GM19043 (cell line): Measurements from ENCODE around the gene NTMT1.
A peak's percentile ranks its signal among the peaks of the same experiment; 100 is the strongest.
"Not testable (repeated sequence)": the region's sequence is repeated elsewhere in the genome, so short reads cannot be mapped to it uniquely, and the experiment has no call there.

Experiments used
- ATAC-seq: cut with Tn5 transposase; IDR thresholded peaks from one replicate; pipeline ENCODE4 v1.9.1; 2021; ENCODE audit warnings: low read depth; ENCODE audit not compliant: unreplicated experiment

Gene NTMT1

GRCh38 chr9:129626079-129626624 is at the start of gene NTMT1:
NTMT1 (plus strand) TSS chr9:129626163; CDS start chr9:129632704, 6,541 bp downstream.
- ATAC-seq, result peak; percentile 54

- no peak for ATAC-seq
Measured at GRCh38 chr9:129576546-129577543, 49.1 kb upstream of the NTMT1 start.

GRCh38 chr9:129579294-129579693 is 46.7 kb upstream of the NTMT1 start:
- no peak for ATAC-seq

- ATAC-seq, result no peak
Measured at GRCh38 chr9:129580211-129580915, 45.6 kb upstream of the NTMT1 start.

- ATAC-seq, result no peak
Measured at GRCh38 chr9:129581505-129582189, 44.3 kb upstream of the NTMT1 start.

- no peak for ATAC-seq
Measured at GRCh38 chr9:129582855-129583254, 43.1 kb upstream of the NTMT1 start.

GRCh38 chr9:129583308-129584038 is 42.5 kb upstream of the NTMT1 start:
- ATAC-seq, result no peak

- no peak for ATAC-seq
Measured at GRCh38 chr9:129584136-129584535, 41.8 kb upstream of the NTMT1 start.

GRCh38 chr9:129585352-129585751 is 40.6 kb upstream of the NTMT1 start:
- ATAC-seq, result no peak

- no peak for ATAC-seq
Measured at GRCh38 chr9:129586245-129586644, 39.7 kb upstream of the NTMT1 start.

- no peak for ATAC-seq
Measured at GRCh38 chr9:129586685-129587084, 39.3 kb upstream of the NTMT1 start.

GRCh38 chr9:129587487-129588262 is 38.3 kb upstream of the NTMT1 start:
- ATAC-seq, result no peak

- no peak for ATAC-seq
Measured at GRCh38 chr9:129590466-129590865, 35.5 kb upstream of the NTMT1 start.

GRCh38 chr9:129591916-129592315 is 34.0 kb upstream of the NTMT1 start:
- no peak for ATAC-seq

- not testable (repeated sequence) for ATAC-seq
Measured at GRCh38 chr9:129592790-129593189, 33.2 kb upstream of the NTMT1 start.

GRCh38 chr9:129594632-129595031 is 31.3 kb upstream of the NTMT1 start:
- no peak for ATAC-seq

- ATAC-seq, result no peak
Measured at GRCh38 chr9:129595311-129595741, 30.6 kb upstream of the NTMT1 start.

- ATAC-seq, result no peak
Measured at GRCh38 chr9:129595903-129596540, 29.9 kb upstream of the NTMT1 start.
